ENCODE results near the gene GFRA1. TPM values are rescaled to one million over a fixed set of nuclear protein-coding genes. Genes with fewer than 3 reads are reported as not detected.

GFRA1 gene
- total RNA-seq, 2 experiments from 2014 or later = not detected

GRCh38 chr10:116146372-116147140 is 126.5 kb downstream of the GFRA1 start:
- intact Hi-C loops (cut with micrococcal nuclease; ENCODE audit: unreplicated experiment) = no loop called here
- POLR2A ChIA-PET = no interaction called here
- TF ChIP-seq CTCF (conservative IDR thresholded peaks at IDR 0.05; ENCODE audit: low read length) (no peak), EZH2phosphoT487 (IDR thresholded peaks at IDR 0.05; ENCODE audit: borderline replicate concordance, low read depth, low read length) (no peak)
- Histone ChIP-seq H4K20me1 (ENCODE audit: insufficient read depth, low read length) (no peaks in the 10 kb centered on the region), H2AFZ (ENCODE audit: low read length) (no peak overlapping the region), H3K9me2 (ENCODE audit: insufficient read depth, low read length) (no peaks in the 10 kb centered on the region), H3K4me1 (ENCODE audit: insufficient read depth, low read length, poor library complexity, severe bottlenecking) (no peaks in the 10 kb centered on the region), H3K36me3 (ENCODE audit: insufficient read depth, low read length) (no peaks in the 10 kb centered on the region), H3K4me3 (ENCODE audit: low read depth, low read length, poor library complexity, severe bottlenecking) (no peak overlapping the region), H3K79me2 (ENCODE audit: insufficient read depth, low read depth, low read length) (no peaks in the 10 kb centered on the region), H3K4me2 (ENCODE audit: low read length) (no peak overlapping the region), H3K9me3 (ENCODE audit: low read length) (no peaks in the 10 kb centered on the region), H3K27ac (ENCODE audit: low read depth, low read length, poor library complexity, severe bottlenecking) (no peak overlapping the region)
- no peak for DNase-seq (ENCODE audit: low spot score)
- CTCF ChIA-PET (ENCODE audit: unreplicated experiment) = no interaction called here
- no TSS peak for BruUV-seq (replicated peaks)

- no peak for TF ChIP-seq CTCF (conservative IDR thresholded peaks at IDR 0.05; ENCODE audit: low read length)
- no peak for TF ChIP-seq EZH2phosphoT487 (IDR thresholded peaks at IDR 0.05; ENCODE audit: borderline replicate concordance, low read depth, low read length)
- no peaks in the 10 kb centered on the region for H3K4me1 ChIP-seq (ENCODE audit: insufficient read depth, low read length, poor library complexity, severe bottlenecking)
- ChIA-PET POLR2A (interaction anchor here (0.6 kb wide), 1 partner anchor 38 kb away, joined by 4 read pairs; no protein-coding TSS in a partner anchor), CTCF (ENCODE audit: unreplicated experiment) (no interaction called here)
- H3K9me2 ChIP-seq (ENCODE audit: insufficient read depth, low read length) = no peaks in the 10 kb centered on the region
- no peaks in the 10 kb centered on the region for H3K79me2 ChIP-seq (ENCODE audit: insufficient read depth, low read depth, low read length)
- H3K27ac ChIP-seq (ENCODE audit: low read depth, low read length, poor library complexity, severe bottlenecking) = no peak overlapping the region
- intact Hi-C loops (cut with micrococcal nuclease; ENCODE audit: unreplicated experiment) = no loop called here
- no peak overlapping the region for H2AFZ ChIP-seq (ENCODE audit: low read length)
- DNase-seq (ENCODE audit: low spot score) = no peak
- no peaks in the 10 kb centered on the region for H3K9me3 ChIP-seq (ENCODE audit: low read length)
- H4K20me1 ChIP-seq (ENCODE audit: insufficient read depth, low read length) = no peaks in the 10 kb centered on the region
- H3K4me3 ChIP-seq (ENCODE audit: low read depth, low read length, poor library complexity, severe bottlenecking) = no peak overlapping the region
- no TSS peak for BruUV-seq (replicated peaks)
- no peak overlapping the region for H3K4me2 ChIP-seq (ENCODE audit: low read length)
- H3K36me3 ChIP-seq (ENCODE audit: insufficient read depth, low read length) = no peaks in the 10 kb centered on the region
Measured at GRCh38 chr10:116143673-116144222, 129.3 kb downstream of the GFRA1 start.

- intact Hi-C loops (cut with micrococcal nuclease; ENCODE audit: unreplicated experiment) = no loop called here
Measured at GRCh38 chr10:116141855-116142254, 131.2 kb downstream of the GFRA1 start.

More at GRCh38 chr10:116141855-116142254, 131.2 kb downstream of the GFRA1 start:
- no peaks in the 10 kb centered on the region for H3K9me3 ChIP-seq (ENCODE audit: low read length)
- no peaks in the 10 kb centered on the region for H3K36me3 ChIP-seq (ENCODE audit: insufficient read depth, low read length)
- no peaks in the 10 kb centered on the region for H4K20me1 ChIP-seq (ENCODE audit: insufficient read depth, low read length)
- BruUV-seq (replicated peaks) = no TSS peak
- H3K4me2 ChIP-seq (ENCODE audit: low read length) = no peak overlapping the region
- no peak overlapping the region for H3K27ac ChIP-seq (ENCODE audit: low read depth, low read length, poor library complexity, severe bottlenecking)
- no peaks in the 10 kb centered on the region for H3K4me1 ChIP-seq (ENCODE audit: insufficient read depth, low read length, poor library complexity, severe bottlenecking)
- DNase-seq (ENCODE audit: low spot score) = no peak
- no peak overlapping the region for H3K4me3 ChIP-seq (ENCODE audit: low read depth, low read length, poor library complexity, severe bottlenecking)
- ChIA-PET CTCF (ENCODE audit: unreplicated experiment) (no interaction called here), POLR2A (no interaction called here)
- H2AFZ ChIP-seq (ENCODE audit: low read length) = no peak overlapping the region
- TF ChIP-seq EZH2phosphoT487 (IDR thresholded peaks at IDR 0.05; ENCODE audit: borderline replicate concordance, low read depth, low read length) (no peak), CTCF (conservative IDR thresholded peaks at IDR 0.05; ENCODE audit: low read length) (no peak)
- H3K79me2 ChIP-seq (ENCODE audit: insufficient read depth, low read depth, low read length) = no peaks in the 10 kb centered on the region
- H3K9me2 ChIP-seq (ENCODE audit: insufficient read depth, low read length) = no peaks in the 10 kb centered on the region
